HCT116 (cell line): ENCODE data around the gene GIT2. TPM values are rescaled to one million over a fixed set of nuclear protein-coding genes. Genes with fewer than 3 reads are reported as not detected.

ENCODE experiments used
- ATAC-seq: fragments of 200-7000 bp; cut with Tn5 transposase; 2 replicates; pipeline ENCODE4 v1.9.1; 2020; ENCODE audit warnings: mild to moderate bottlenecking, moderate library complexity
- BruUV-seq: library from RNA; stranded (reverse); fragments of 400-500 nt; replicated peaks from 2 replicates; lab custom pipeline; 2021; lab: Mats Ljungman, UMichigan
- CTCF ChIA-PET: fragments of 300-600 bp; sonication (Branson Sonifier 250); formaldehyde crosslinking; loops from one replicate; lab custom pipeline; 2021; ENCODE audit warnings: antibody characterized with exemption; lab: Charles Lee
- POLR2A ChIA-PET: fragments of 300-600, 350-600 bp; sonication (Branson Sonifier 250); formaldehyde crosslinking; loops from one replicate; lab custom pipeline; 2021; ENCODE audit warnings: antibody characterized with exemption; lab: Charles Lee
- RAD21 ChIA-PET, 2 experiments: fragments of 300-600 bp; sonication (Branson Sonifier 250); formaldehyde crosslinking; loops; one replicate each; lab custom pipeline; 2023; ENCODE audit warnings: low total read pairs in 2 of 2; ENCODE audit not compliant: uncharacterized antibody in 2 of 2, unreplicated experiment in 2 of 2, low non-redundant PET in 1 of 2; lab: Charles Lee
- DNase-seq: peaks from one replicate; pipeline ENCODE4 v3.0.0-alpha.2; 2010; ENCODE audit warnings: low read depth, low spot score
- H2AFZ ChIP-seq: fragments of 200-600 bp; shearing (Covaris generic), sonication (generic); 2 replicates; pipeline ENCODE4 v1.6.1; 2017; ENCODE audit warnings: low read depth, mixed run types, mixed read lengths, antibody characterized with exemption, low read length; ENCODE audit not compliant: poor library complexity, severe bottlenecking
- H3K27ac ChIP-seq: 2 replicates; pipeline ENCODE4 v1.5.1; 2012; ENCODE audit warnings: low read depth, low read length
- H3K27me3 ChIP-seq: fragments of 200-600 bp; sonication (generic); 2 replicates; pipeline ENCODE4 v1.6.1; 2016; ENCODE audit warnings: mixed run types, low read length, mixed read lengths; ENCODE audit not compliant: insufficient read depth
- H3K36me3 ChIP-seq, 2 experiments: fragments of 200-500 bp in 1 of 2; fragments of 200-600 bp in 1 of 2; sonication (Bioruptor generic) in 1 of 2; sonication (generic) in 1 of 2; 2 replicates each; pipeline versions ENCODE4 v1.5.1 to v1.6.1; 2014 to 2016; ENCODE audit warnings: low read length in 2 of 2, inconsistent platforms in 1 of 2, mixed read lengths in 1 of 2, mixed run types in 1 of 2; ENCODE audit not compliant: insufficient read depth in 2 of 2, control insufficient read depth in 1 of 2
- H3K4me1 ChIP-seq, 2 experiments: fragments of 200-600 bp in 1 of 2; sonication (generic) in 1 of 2; 2 replicates each; pipeline versions ENCODE4 v1.5.1 to v1.6.1; 2012 to 2017; ENCODE audit warnings: low read length in 2 of 2, inconsistent platforms in 1 of 2, mild to moderate bottlenecking in 1 of 2, mixed read lengths in 1 of 2, mixed run types in 1 of 2, moderate library complexity in 1 of 2; ENCODE audit not compliant: insufficient read depth in 2 of 2, control insufficient read depth in 1 of 2
- H3K4me2 ChIP-seq: fragments of 200-600 bp; sonication (generic); 2 replicates; pipeline ENCODE4 v1.6.1; 2017; ENCODE audit warnings: mixed run types, low read length, mixed read lengths
- H3K4me3 ChIP-seq, 2 experiments: fragments of 200-600 bp in 1 of 2; sonication (generic) in 1 of 2; replicated peaks in 1 of 2; 2 replicates each; pipeline ENCODE4 v1.5.1; 2011 to 2016; ENCODE audit warnings: low read length in 2 of 2, control low read depth in 1 of 2, low read depth in 1 of 2, mild to moderate bottlenecking in 1 of 2, mixed read lengths in 1 of 2, mixed run types in 1 of 2
- H3K79me2 ChIP-seq: fragments of 200-600 bp; sonication (generic); 2 replicates; pipeline ENCODE4 v1.6.1; 2017; ENCODE audit warnings: mild to moderate bottlenecking, mixed run types, low read length, moderate library complexity, mixed read lengths; ENCODE audit not compliant: insufficient read depth
- H3K9ac ChIP-seq: fragments of 200-600 bp; sonication (generic); 2 replicates; pipeline ENCODE4 v1.6.1; 2016; ENCODE audit warnings: low read length, mixed read lengths
- H3K9me2 ChIP-seq: fragments of 200-600 bp; sonication (generic), shearing (Covaris generic); 2 replicates; pipeline ENCODE4 v1.6.1; 2017; ENCODE audit warnings: mixed run types, mild to moderate bottlenecking, moderate library complexity; ENCODE audit not compliant: insufficient read depth
- H3K9me3 ChIP-seq, 2 experiments: fragments of 200-500 bp in 1 of 2; fragments of 200-600 bp in 1 of 2; sonication (Bioruptor generic) in 1 of 2; sonication (generic) in 1 of 2; 2 replicates each; pipeline ENCODE4 v1.6.1; 2014 to 2017; ENCODE audit warnings: low read length in 2 of 2, mixed read lengths in 2 of 2, inconsistent platforms in 1 of 2, low read depth in 1 of 2, mild to moderate bottlenecking in 1 of 2, mixed run types in 1 of 2, moderate library complexity in 1 of 2; ENCODE audit not compliant: control insufficient read depth in 1 of 2, insufficient read depth in 1 of 2
- H4K20me1 ChIP-seq: fragments of 200-600 bp; sonication (generic), shearing (Covaris generic); 2 replicates; pipeline ENCODE4 v1.6.1; 2017; ENCODE audit warnings: mixed run types, mild to moderate bottlenecking, moderate library complexity; ENCODE audit not compliant: insufficient read depth
- ATF3 ChIP-seq: IDR thresholded peaks from 2 replicates; pipeline ENCODE4 v1.6.1; 2012
- CBX3 ChIP-seq: IDR thresholded peaks from 2 replicates; pipeline ENCODE4 v1.6.1; 2012; ENCODE audit warnings: low read depth
- CTCF ChIP-seq, 3 experiments: fragments of 200-600 bp in 1 of 3; sonication (generic) in 1 of 3; IDR thresholded peaks in 2 of 3; conservative IDR thresholded peaks in 1 of 3; 2 replicates each; pipeline ENCODE4 v1.5.1; 2012 to 2017; ENCODE audit warnings: low read depth in 2 of 3, low read length in 2 of 3, antibody characterized with exemption in 1 of 3, borderline replicate concordance in 1 of 3, control low read depth in 1 of 3, mild to moderate bottlenecking in 1 of 3, mixed read lengths in 1 of 3, mixed run types in 1 of 3, moderate library complexity in 1 of 3; ENCODE audit not compliant: insufficient read depth in 1 of 3
- EGR1 ChIP-seq: IDR thresholded peaks from 2 replicates; pipeline ENCODE4 v1.6.1; 2012; ENCODE audit warnings: low read depth
- ELF1 ChIP-seq: IDR thresholded peaks from 2 replicates; pipeline ENCODE4 v1.6.1; 2012; ENCODE audit warnings: low read depth, borderline replicate concordance
- EZH2 ChIP-seq: fragments of 200-600 bp; sonication (generic); IDR thresholded peaks from 2 replicates; pipeline ENCODE4 v1.6.1; 2017; ENCODE audit warnings: antibody characterized with exemption, mixed run types
- JUND ChIP-seq: IDR thresholded peaks from 2 replicates; pipeline ENCODE4 v1.6.1; 2012
- MAX ChIP-seq: IDR thresholded peaks from 2 replicates; pipeline ENCODE4 v1.6.1; 2012
- POLR2A ChIP-seq: IDR thresholded peaks from 2 replicates; pipeline ENCODE4 v1.7.0; 2011; ENCODE audit warnings: borderline replicate concordance; ENCODE audit not compliant: insufficient read depth, insufficient read length; ENCODE audit errors: extremely low read depth
- POLR2AphosphoS5 ChIP-seq: IDR thresholded peaks from 2 replicates; pipeline ENCODE4 v1.6.1; 2011; ENCODE audit warnings: mild to moderate bottlenecking, low read depth, low read length, moderate library complexity
- RAD21 ChIP-seq: IDR thresholded peaks from 2 replicates; pipeline ENCODE4 v1.6.1; 2012; ENCODE audit warnings: low read depth, mild to moderate bottlenecking
- SIN3A ChIP-seq: IDR thresholded peaks from 2 replicates; pipeline ENCODE4 v1.6.1; 2012; ENCODE audit warnings: low read depth
- SRF ChIP-seq: IDR thresholded peaks from 2 replicates; pipeline ENCODE4 v1.6.1; 2012; ENCODE audit warnings: low read depth
- TCF7L2 ChIP-seq: IDR thresholded peaks from 2 replicates; pipeline ENCODE4 v1.7.0; 2011; ENCODE audit warnings: borderline replicate concordance, inconsistent platforms; ENCODE audit not compliant: insufficient read depth, insufficient read length; ENCODE audit errors: extremely low read depth
- intact Hi-C: fragments of 100-400 bp; cut with micrococcal nuclease; formaldehyde crosslinking; loops from 2 replicates; pipeline ENCODE4 v1.10.0; 2022
- total RNA-seq: library from RNA; stranded (reverse); gene quantifications from one replicate; pipeline ENCODE4 v1.2.1, GENCODE V29; 2021; ENCODE audit not compliant: unreplicated experiment

Gene GIT2
- total RNA-seq, 1 experiment from 2014 or later: 21.5 TPM

GRCh38 chr12:109995361-109995685 lies 845 bp downstream of the GIT2 start:
- BruUV-seq: no TSS peak
- H3K27me3 ChIP-seq: no peaks in the 10 kb centered on the region
- no peak overlapping the region for H3K27ac ChIP-seq
- no peaks in the 10 kb centered on the region for H3K9me2 ChIP-seq
- no peak for DNase-seq
- intact Hi-C loops: no loop called here
- no peaks in the 10 kb centered on the region for H4K20me1 ChIP-seq
- H3K4me3 ChIP-seq: peak overlapping the region; percentile 82 to 85
- H3K79me2 ChIP-seq: peaks cover 40% of the 10 kb centered on the region
- H3K36me3 ChIP-seq: no peaks in the 10 kb centered on the region
- H3K4me2 ChIP-seq: peak overlapping the region; percentile 94
- RAD21 ChIA-PET: no interaction called here
- CTCF ChIA-PET: no interaction called here
- no peak for TF ChIP-seq EGR1
- no peak for TF ChIP-seq EZH2
- TF ChIP-seq POLR2A: no peak
- no peak for TF ChIP-seq MAX
- TF ChIP-seq CTCF (IDR thresholded peaks at IDR 0.05 in 2 of 3, conservative IDR thresholded peaks at IDR 0.05 in 1 of 3; ENCODE audit: borderline replicate concordance in 1 of 3, insufficient read depth in 1 of 3, low read depth in 2 of 3, low read length in 2 of 3): no peak
- no peak overlapping the region for H2AFZ ChIP-seq
- no peaks in the 10 kb centered on the region for H3K9me3 ChIP-seq
- POLR2A ChIA-PET: no interaction called here
- ATAC-seq: no peak
- peaks cover 12 to 29% of the 10 kb centered on the region in 2 experiments for H3K4me1 ChIP-seq
- H3K9ac ChIP-seq: peak overlapping the region; percentile 66

- ChIA-PET CTCF (no interaction called here), POLR2A (no interaction called here), RAD21 (no interaction called here)
- H3K4me2 ChIP-seq: peak overlapping the region; percentile 94
- H3K36me3 ChIP-seq: 0 out of 4 replicates have a peak, but pooled peaks cover 0 to 2% of the 10 kb centered on the region in 2 experiments
- ATAC-seq (no peak), DNase-seq (no peak)
- no peaks in the 10 kb centered on the region for H4K20me1 ChIP-seq
- H2AFZ ChIP-seq: no peak overlapping the region
- peaks cover 33% of the 10 kb centered on the region for H3K79me2 ChIP-seq
- intact Hi-C loops: no loop called here
- TSS peak; percentile 43 for BruUV-seq
- H3K9me2 ChIP-seq: no peaks in the 10 kb centered on the region
- no peaks in the 10 kb centered on the region for H3K9me3 ChIP-seq
- H3K9ac ChIP-seq: peak overlapping the region; percentile 66
- H3K27me3 ChIP-seq: no peaks in the 10 kb centered on the region
- peaks cover 10 to 25% of the 10 kb centered on the region in 2 experiments; a peak in 3 of 4 replicates for H3K4me1 ChIP-seq
- H3K27ac ChIP-seq: no peak overlapping the region
- peak overlapping the region in 1 of 2 experiments; percentile 82; a peak in 2 of 4 replicates for H3K4me3 ChIP-seq
- TF ChIP-seq ATF3 (no peak), ELF1 (no peak), SRF (no peak), POLR2AphosphoS5 (no peak), TCF7L2 (no peak), CBX3 (no peak), RAD21 (no peak), JUND (no peak), SIN3A (no peak), CTCF (IDR thresholded peaks at IDR 0.05 in 2 of 3, conservative IDR thresholded peaks at IDR 0.05 in 1 of 3; ENCODE audit: borderline replicate concordance in 1 of 3, insufficient read depth in 1 of 3, low read depth in 2 of 3, low read length in 2 of 3) (no peak)
These were observed 1.6 kb downstream of the GIT2 start for GRCh38 chr12:109994401-109995175.
